Activated CD4-positive, alpha-beta T cell treated with anti-CD3 and anti-CD28 coated beads, Interleukin-2, amount 10 ng/mL, durations not matched to agents 24 days and 14 days (primary cell): ENCODE results near the gene SLIT2. TPM values are rescaled to one million over a fixed set of nuclear protein-coding genes. Genes with fewer than 3 reads are reported as not detected.

Experiments used
- DNase-seq: peaks from one replicate; pipeline ENCODE4 v3.0.0; 2022
- H3K27ac Mint-ChIP-seq: one replicate; pipeline ENCODE4 v1.8.0; 2022; ENCODE audit warnings: mild to moderate bottlenecking, mixed read lengths
- H3K27me3 Mint-ChIP-seq: one replicate; pipeline ENCODE4 v1.8.0; 2022; ENCODE audit warnings: mixed read lengths
- H3K36me3 Mint-ChIP-seq: one replicate; pipeline ENCODE4 v1.8.0; 2022; ENCODE audit warnings: low read depth, mild to moderate bottlenecking, mixed read lengths
- H3K4me1 Mint-ChIP-seq: one replicate; pipeline ENCODE4 v1.8.0; 2021; ENCODE audit warnings: mixed read lengths
- H3K4me3 Mint-ChIP-seq: one replicate; pipeline ENCODE4 v1.8.0; 2022; ENCODE audit warnings: mild to moderate bottlenecking, moderate library complexity, mixed read lengths
- H3K9me3 Mint-ChIP-seq: one replicate; pipeline ENCODE4 v1.8.0; 2021; ENCODE audit warnings: mixed read lengths
- intact Hi-C: fragments of 100-400 bp; cut with micrococcal nuclease; formaldehyde crosslinking; loops from one replicate; pipeline ENCODE4 v1.15.1; 2023
- total RNA-seq: library from RNA; stranded (reverse); gene quantifications from 2 replicates; pipeline ENCODE4 v1.2.3, GENCODE V29; 2022

The SLIT2 gene
- total RNA-seq, 1 donor from 2014 or later, result 0.07 TPM

GRCh38 chr4:20273793-20274192, 22.1 kb downstream of the SLIT2 start:
- H3K9me3 Mint-ChIP-seq, result no peaks in the 10 kb centered on the region
- intact Hi-C loops, result no loop called here
- no peak for DNase-seq
- no peaks in the 10 kb centered on the region for H3K36me3 Mint-ChIP-seq
- no peaks in the 10 kb centered on the region for H3K27me3 Mint-ChIP-seq
- no peak overlapping the region for H3K27ac Mint-ChIP-seq
- no peaks in the 10 kb centered on the region for H3K4me1 Mint-ChIP-seq
- no peak overlapping the region for H3K4me3 Mint-ChIP-seq

GRCh38 chr4:20276848-20277247, 25.1 kb downstream of the SLIT2 start:
- no peak overlapping the region for H3K27ac Mint-ChIP-seq
- H3K27me3 Mint-ChIP-seq, result no peaks in the 10 kb centered on the region
- intact Hi-C loops, result no loop called here
- no peak overlapping the region for H3K4me3 Mint-ChIP-seq
- H3K36me3 Mint-ChIP-seq, result no peaks in the 10 kb centered on the region
- no peak for DNase-seq
- H3K9me3 Mint-ChIP-seq, result no peaks in the 10 kb centered on the region
- no peaks in the 10 kb centered on the region for H3K4me1 Mint-ChIP-seq

- Mint-ChIP-seq H3K4me3 (no peak overlapping the region), H3K27me3 (no peaks in the 10 kb centered on the region), H3K27ac (no peak overlapping the region), H3K36me3 (no peaks in the 10 kb centered on the region), H3K4me1 (no peaks in the 10 kb centered on the region), H3K9me3 (no peaks in the 10 kb centered on the region)
- intact Hi-C loops, result no loop called here
- DNase-seq, result no peak
Observed at GRCh38 chr4:20278195-20278594, 26.5 kb downstream of the SLIT2 start.

- Mint-ChIP-seq H3K27me3 (no peaks in the 10 kb centered on the region), H3K36me3 (no peaks in the 10 kb centered on the region), H3K27ac (no peak overlapping the region), H3K4me1 (no peaks in the 10 kb centered on the region), H3K9me3 (no peaks in the 10 kb centered on the region), H3K4me3 (no peak overlapping the region)
- intact Hi-C loops, result no loop called here
- DNase-seq, result no peak
Observed at GRCh38 chr4:20279381-20279780, 27.7 kb downstream of the SLIT2 start.

- no peak overlapping the region for H3K4me3 Mint-ChIP-seq
- H3K27ac Mint-ChIP-seq, result no peak overlapping the region
- no peaks in the 10 kb centered on the region for H3K9me3 Mint-ChIP-seq
- no peaks in the 10 kb centered on the region for H3K36me3 Mint-ChIP-seq
- no peaks in the 10 kb centered on the region for H3K4me1 Mint-ChIP-seq
- DNase-seq, result no peak
- H3K27me3 Mint-ChIP-seq, result no peaks in the 10 kb centered on the region
- intact Hi-C loops, result no loop called here
Observed at GRCh38 chr4:20281453-20281852, 29.7 kb downstream of the SLIT2 start.

- H3K4me1 Mint-ChIP-seq, result no peaks in the 10 kb centered on the region
- H3K4me3 Mint-ChIP-seq, result no peak overlapping the region
- no peak overlapping the region for H3K27ac Mint-ChIP-seq
- intact Hi-C loops, result no loop called here
- H3K27me3 Mint-ChIP-seq, result no peaks in the 10 kb centered on the region
- DNase-seq, result no peak
- no peaks in the 10 kb centered on the region for H3K36me3 Mint-ChIP-seq
- no peaks in the 10 kb centered on the region for H3K9me3 Mint-ChIP-seq
Observed at GRCh38 chr4:20283039-20283438, 31.3 kb downstream of the SLIT2 start.

- H3K9me3 Mint-ChIP-seq, result no peaks in the 10 kb centered on the region
- DNase-seq, result no peak
- intact Hi-C loops, result no loop called here
- H3K4me1 Mint-ChIP-seq, result no peaks in the 10 kb centered on the region
- no peak overlapping the region for H3K27ac Mint-ChIP-seq
- no peaks in the 10 kb centered on the region for H3K27me3 Mint-ChIP-seq
- H3K36me3 Mint-ChIP-seq, result no peaks in the 10 kb centered on the region
- no peak overlapping the region for H3K4me3 Mint-ChIP-seq
Observed at GRCh38 chr4:20284990-20285389, 33.3 kb downstream of the SLIT2 start.

- H3K4me1 Mint-ChIP-seq, result no peaks in the 10 kb centered on the region
- H3K27me3 Mint-ChIP-seq, result no peaks in the 10 kb centered on the region
- intact Hi-C loops, result no loop called here
- no peak overlapping the region for H3K27ac Mint-ChIP-seq
- no peak overlapping the region for H3K4me3 Mint-ChIP-seq
- H3K36me3 Mint-ChIP-seq, result no peaks in the 10 kb centered on the region
- H3K9me3 Mint-ChIP-seq, result no peaks in the 10 kb centered on the region
- no peak for DNase-seq
Observed at GRCh38 chr4:20287246-20287645, 35.5 kb downstream of the SLIT2 start.

- Mint-ChIP-seq H3K27me3 (no peaks in the 10 kb centered on the region), H3K4me3 (no peak overlapping the region), H3K9me3 (no peaks in the 10 kb centered on the region), H3K4me1 (no peaks in the 10 kb centered on the region), H3K27ac (no peak overlapping the region), H3K36me3 (no peaks in the 10 kb centered on the region)
- intact Hi-C loops, result no loop called here
- no peak for DNase-seq
Observed at GRCh38 chr4:20288047-20288650, 36.4 kb downstream of the SLIT2 start.

GRCh38 chr4:20288846-20289512, 37.3 kb downstream of the SLIT2 start:
- Mint-ChIP-seq H3K4me1 (no peaks in the 10 kb centered on the region), H3K27ac (no peak overlapping the region), H3K4me3 (no peak overlapping the region), H3K27me3 (no peaks in the 10 kb centered on the region), H3K36me3 (no peaks in the 10 kb centered on the region), H3K9me3 (no peaks in the 10 kb centered on the region)
- intact Hi-C loops, result no loop called here
- no peak for DNase-seq

- no peak for DNase-seq
- Mint-ChIP-seq H3K27ac (no peak overlapping the region), H3K4me3 (no peak overlapping the region), H3K4me1 (no peaks in the 10 kb centered on the region), H3K27me3 (no peaks in the 10 kb centered on the region), H3K36me3 (no peaks in the 10 kb centered on the region), H3K9me3 (no peaks in the 10 kb centered on the region)
- intact Hi-C loops, result no loop called here
Observed at GRCh38 chr4:20289782-20290181, 38.1 kb downstream of the SLIT2 start.

- Mint-ChIP-seq H3K27me3 (no peaks in the 10 kb centered on the region), H3K27ac (no peak overlapping the region), H3K4me3 (no peak overlapping the region), H3K36me3 (no peaks in the 10 kb centered on the region), H3K9me3 (no peaks in the 10 kb centered on the region), H3K4me1 (no peaks in the 10 kb centered on the region)
- intact Hi-C loops, result no loop called here
- no peak for DNase-seq
Observed at GRCh38 chr4:20292739-20293138, 41.0 kb downstream of the SLIT2 start.

GRCh38 chr4:20297261-20297660, 45.6 kb downstream of the SLIT2 start:
- no peak for DNase-seq
- intact Hi-C loops, result no loop called here
- Mint-ChIP-seq H3K9me3 (no peaks in the 10 kb centered on the region), H3K27ac (no peak overlapping the region), H3K4me1 (no peaks in the 10 kb centered on the region), H3K27me3 (no peaks in the 10 kb centered on the region), H3K36me3 (no peaks in the 10 kb centered on the region), H3K4me3 (no peak overlapping the region)

- Mint-ChIP-seq H3K36me3 (no peaks in the 10 kb centered on the region), H3K4me3 (no peak overlapping the region)
- intact Hi-C loops, result no loop called here
Observed at GRCh38 chr4:20297783-20298182, 46.1 kb downstream of the SLIT2 start.

GRCh38 chr4:20298455-20298854, 46.8 kb downstream of the SLIT2 start:
- H3K27ac Mint-ChIP-seq, result no peak overlapping the region
- intact Hi-C loops, result no loop called here
- H3K4me3 Mint-ChIP-seq, result no peak overlapping the region
- no peak for DNase-seq
- H3K4me1 Mint-ChIP-seq, result no peaks in the 10 kb centered on the region
- no peaks in the 10 kb centered on the region for H3K27me3 Mint-ChIP-seq
- H3K36me3 Mint-ChIP-seq, result no peaks in the 10 kb centered on the region
- H3K9me3 Mint-ChIP-seq, result no peaks in the 10 kb centered on the region

More at GRCh38 chr4:20297783-20298182, 46.1 kb downstream of the SLIT2 start:
- DNase-seq, result no peak
- H3K9me3 Mint-ChIP-seq, result no peaks in the 10 kb centered on the region
- no peaks in the 10 kb centered on the region for H3K4me1 Mint-ChIP-seq
- H3K27ac Mint-ChIP-seq, result no peak overlapping the region
- H3K27me3 Mint-ChIP-seq, result no peaks in the 10 kb centered on the region
